ENCODE data around the gene COL6A2. TPM values are rescaled to one million over a fixed set of nuclear protein-coding genes. Genes with fewer than 3 reads are reported as not detected.

The COL6A2 gene
- total and polyA plus RNA-seq, 2 of the 13 experiments (the other 11 are each of a cell fraction or from before 2014, with no cell fraction given) = 0.07 to 0.41 TPM

DNA sequence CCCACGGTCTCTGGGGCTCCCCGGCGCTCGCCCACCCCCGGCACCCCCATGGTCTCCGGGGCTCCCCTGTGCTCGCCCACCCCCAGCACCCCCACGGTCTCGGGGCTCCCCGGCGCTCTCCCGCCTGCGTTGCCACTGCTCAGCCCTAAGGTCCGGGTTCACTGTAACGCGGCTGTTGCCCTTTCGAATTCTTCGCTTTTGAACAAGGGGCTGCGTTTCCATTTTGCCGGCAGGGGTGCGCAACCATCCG is 62.7 kb downstream of the COL6A2 start:
- Histone ChIP-seq H4K20me1 (ENCODE audit: insufficient read depth, low read length) (no peaks in the 10 kb centered on the region), H3K36me3 (replicated peaks in 1 of 2; ENCODE audit: control insufficient read depth in 1 of 2, insufficient read depth in 2 of 2, low read length in 2 of 2) (no peaks in the 10 kb centered on the region), H3K4me1 (ENCODE audit: insufficient read depth, low read length) (peaks cover 25% of the 10 kb centered on the region), H2AFZ (ENCODE audit: low read length) (no peak overlapping the region), H3K9me3 (ENCODE audit: low read length) (no peaks in the 10 kb centered on the region), H3K79me2 (ENCODE audit: insufficient read depth, low read length) (no peaks in the 10 kb centered on the region), H3K27me3 (ENCODE audit: control insufficient read depth in 1 of 2, insufficient read depth in 2 of 2, low read length in 2 of 2) (no peaks in the 10 kb centered on the region), H3K4me3 (replicated peaks in 1 of 3; ENCODE audit: insufficient read depth in 1 of 3, low read depth in 2 of 3, low read length in 3 of 3) (no peak overlapping the region), H3K9ac (ENCODE audit: insufficient read depth, low read depth, low read length) (no peak overlapping the region), H3K27ac (ENCODE audit: extremely low read length, insufficient read depth, low read length) (no peak overlapping the region), H3K4me2 (ENCODE audit: low read depth, low read length) (no peak overlapping the region)
- in situ Hi-C loops (cut with HindIII; ENCODE audit: extremely low pct_ligation_motif_present, low pct_unique_long_range_greater_than_20kb) (no loop called here), intact Hi-C loops (cut with micrococcal nuclease; ENCODE audit: unreplicated experiment) (no loop called here)
- TF ChIP-seq TOPORS (CRISPR knock-in tag; IDR thresholded peaks at IDR 0.05) = no peak
- TF ChIP-seq MTF1 (CRISPR knock-in tag; IDR thresholded peaks at IDR 0.05) = no peak
- TF ChIP-seq, protein P1, sequence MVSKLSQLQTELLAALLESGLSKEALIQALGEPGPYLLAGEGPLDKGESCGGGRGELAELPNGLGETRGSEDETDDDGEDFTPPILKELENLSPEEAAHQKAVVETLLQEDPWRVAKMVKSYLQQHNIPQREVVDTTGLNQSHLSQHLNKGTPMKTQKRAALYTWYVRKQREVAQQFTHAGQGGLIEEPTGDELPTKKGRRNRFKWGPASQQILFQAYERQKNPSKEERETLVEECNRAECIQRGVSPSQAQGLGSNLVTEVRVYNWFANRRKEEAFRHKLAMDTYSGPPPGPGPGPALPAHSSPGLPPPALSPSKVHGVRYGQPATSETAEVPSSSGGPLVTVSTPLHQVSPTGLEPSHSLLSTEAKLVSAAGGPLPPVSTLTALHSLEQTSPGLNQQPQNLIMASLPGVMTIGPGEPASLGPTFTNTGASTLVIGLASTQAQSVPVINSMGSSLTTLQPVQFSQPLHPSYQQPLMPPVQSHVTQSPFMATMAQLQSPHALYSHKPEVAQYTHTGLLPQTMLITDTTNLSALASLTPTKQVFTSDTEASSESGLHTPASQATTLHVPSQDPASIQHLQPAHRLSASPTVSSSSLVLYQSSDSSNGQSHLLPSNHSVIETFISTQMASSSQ (IDR thresholded peaks at IDR 0.05; ENCODE audit: low read depth) = no peak
- TF ChIP-seq, protein P1 (CRISPR knock-in tag; IDR thresholded peaks at IDR 0.05; ENCODE audit: borderline replicate concordance) = no peak
- POLR2A ChIA-PET = no interaction called here
- no peak for ATAC-seq
- CTCF ChIA-PET (ENCODE audit: low intra/inter-chr PET ratio, low total read pairs) = no interaction called here
- FAIRE-seq = no peak
- BruUV-seq (replicated peaks) = no TSS peak
- DNase-seq (ENCODE audit: low spot score) = no peak
- 97% methylated on average over 22 of the region's 22 CpGs for WGBS (ENCODE audit: low lambda C conversion rate)

DNA sequence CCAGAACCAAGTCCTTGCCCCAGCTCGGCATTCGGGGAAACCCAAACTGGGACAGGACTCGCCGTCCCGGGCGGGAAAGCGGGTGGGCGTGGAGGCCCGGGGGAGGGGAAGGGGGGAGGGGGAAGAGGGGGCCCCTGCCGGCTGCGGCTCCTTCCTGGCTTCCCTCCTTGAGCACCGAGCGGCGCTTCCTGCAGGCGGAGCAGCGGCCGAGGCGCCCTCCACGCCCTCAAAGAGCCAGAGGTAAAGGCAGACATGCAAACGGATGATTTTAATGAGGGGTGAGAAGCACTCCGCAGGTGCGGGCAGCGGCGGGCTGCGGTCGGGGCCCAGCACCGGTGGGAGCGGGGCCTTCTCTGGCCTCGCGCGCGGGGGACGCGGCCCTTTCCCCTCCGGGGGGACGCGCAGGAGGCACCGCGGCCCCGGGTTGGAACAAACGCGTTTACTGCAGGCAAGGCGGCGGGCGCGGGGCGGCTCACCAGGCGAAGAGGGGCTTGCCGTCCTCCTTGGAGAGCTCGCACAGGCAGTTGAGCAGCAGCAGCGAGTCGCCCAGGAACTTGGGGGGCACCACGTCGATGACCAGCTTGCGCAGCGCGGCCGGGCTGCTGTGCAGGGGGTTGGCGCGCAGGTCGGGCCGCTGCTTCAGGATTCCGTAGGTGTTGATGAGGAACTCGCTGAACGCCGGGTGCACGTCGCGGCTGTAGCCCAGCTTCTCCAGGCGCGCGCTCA is 63.2 kb downstream of the COL6A2 start:
- H3K36me3 ChIP-seq (replicated peaks in 1 of 2; ENCODE audit: control insufficient read depth in 1 of 2, insufficient read depth in 2 of 2, low read length in 2 of 2) = no peaks in the 10 kb centered on the region
- no peaks in the 10 kb centered on the region for H4K20me1 ChIP-seq (ENCODE audit: insufficient read depth, low read length)
- no peak overlapping the region for H3K4me3 ChIP-seq (replicated peaks in 1 of 3; ENCODE audit: insufficient read depth in 1 of 3, low read depth in 2 of 3, low read length in 3 of 3)
- DNase-seq (ENCODE audit: low spot score) (no peak), ATAC-seq (no peak), FAIRE-seq (no peak)
- ChIA-PET POLR2A (no interaction called here), CTCF (ENCODE audit: low intra/inter-chr PET ratio, low total read pairs) (no interaction called here)
- H3K27me3 ChIP-seq (ENCODE audit: control insufficient read depth in 1 of 2, insufficient read depth in 2 of 2, low read length in 2 of 2) = no peaks in the 10 kb centered on the region
- BruUV-seq (replicated peaks) = no TSS peak
- no peak overlapping the region for H2AFZ ChIP-seq (ENCODE audit: low read length)
- H3K79me2 ChIP-seq (ENCODE audit: insufficient read depth, low read length) = no peaks in the 10 kb centered on the region
- in situ Hi-C loops (cut with HindIII; ENCODE audit: extremely low pct_ligation_motif_present, low pct_unique_long_range_greater_than_20kb) (no loop called here), intact Hi-C loops (cut with micrococcal nuclease; ENCODE audit: unreplicated experiment) (no loop called here)
- 96% methylated on average over 50 of the region's 72 CpGs for WGBS (ENCODE audit: low lambda C conversion rate)
- no peak overlapping the region for H3K4me2 ChIP-seq (ENCODE audit: low read depth, low read length)
- no peaks in the 10 kb centered on the region for H3K9me3 ChIP-seq (ENCODE audit: low read length)
- no peak overlapping the region for H3K9ac ChIP-seq (ENCODE audit: insufficient read depth, low read depth, low read length)
- H3K4me1 ChIP-seq (ENCODE audit: insufficient read depth, low read length) = peaks cover 20% of the 10 kb centered on the region
- H3K27ac ChIP-seq (ENCODE audit: extremely low read length, insufficient read depth, low read length) = no peak overlapping the region
- no peak for TF ChIP-seq CCDC6 (CRISPR knock-in tag; IDR thresholded peaks at IDR 0.05)
- TF ChIP-seq HNRNPK (IDR thresholded peaks at IDR 0.05; ENCODE audit: low read depth, low read length, poor library complexity, severe bottlenecking) = peak; percentile 94
- no peak for TF ChIP-seq RBM39 (IDR thresholded peaks at IDR 0.05; ENCODE audit: low read depth, low read length, poor library complexity, severe bottlenecking)
- no peak for TF ChIP-seq HDAC2 (CRISPR knock-in tag; IDR thresholded peaks at IDR 0.05)
- no peak for TF ChIP-seq ZFP37 (CRISPR knock-in tag; IDR thresholded peaks at IDR 0.05; ENCODE audit: borderline replicate concordance)
- no peak for TF ChIP-seq ADNP (CRISPR knock-in tag; IDR thresholded peaks at IDR 0.05)
- TF ChIP-seq TARDBP (CRISPR knock-in tag; IDR thresholded peaks at IDR 0.05) = no peak
- TF ChIP-seq POGK (CRISPR knock-in tag; conservative IDR thresholded peaks at IDR 0.05) = no peak
